Loucy (cell line): Measurements from ENCODE around the gene HSPB8.

ENCODE experiments used
- CTCF ChIP-seq: fragments of 200-600 bp; sonication (generic); conservative IDR thresholded peaks from 2 replicates; pipeline ENCODE4 v1.5.1; 2014; ENCODE audit warnings: mild to moderate bottlenecking, antibody characterized with exemption, low read length
- EZH2phosphoT487 ChIP-seq: fragments of 200-600 bp; IDR thresholded peaks from 2 replicates; pipeline ENCODE4 v1.6.1; 2018; ENCODE audit warnings: antibody characterized with exemption, mild to moderate bottlenecking, moderate library complexity, borderline replicate concordance

GRCh38 chr12:119129827-119130434, 48.8 kb upstream of the HSPB8 start:
- TF ChIP-seq CTCF: no peak
- TF ChIP-seq EZH2phosphoT487: no peak
